Large intestine (tissue), 3 donors: ENCODE results near the gene PAM. TPM values are rescaled to one million over a fixed set of nuclear protein-coding genes. Genes with fewer than 3 reads are reported as not detected.

Experiments used
- DNase-seq, 2 donors: peaks; one replicate each; pipeline versions ENCODE4 v3.0.0 to v3.0.0-alpha.2; 2013
- H3K27ac ChIP-seq: one replicate; pipeline ENCODE4 v1.5.1; 2013; ENCODE audit warnings: low read length
- H3K27me3 ChIP-seq: 2 replicates; pipeline ENCODE4 v1.6.1; 2013; ENCODE audit warnings: low read length; ENCODE audit not compliant: control insufficient read depth, insufficient read depth
- H3K36me3 ChIP-seq: 2 replicates; pipeline ENCODE4 v1.6.1; 2013; ENCODE audit warnings: low read length; ENCODE audit not compliant: control insufficient read depth, insufficient read depth
- H3K4me1 ChIP-seq: one replicate; pipeline ENCODE4 v1.6.1; 2013; ENCODE audit warnings: low read length; ENCODE audit not compliant: control insufficient read depth, insufficient read depth
- H3K4me3 ChIP-seq: one replicate; pipeline ENCODE4 v1.5.1; 2013; ENCODE audit warnings: low read length
- H3K9me3 ChIP-seq: one replicate; pipeline ENCODE4 v1.6.1; 2013; ENCODE audit warnings: mild to moderate bottlenecking, low read depth, low read length, moderate library complexity; ENCODE audit not compliant: control insufficient read depth
- WGBS: methylation state at CpG from one replicate; pipeline ENCODE4 v1.1.5; 2013; ENCODE audit warnings: low lambda C conversion rate; ENCODE audit not compliant: insufficient coverage; 5-methylcytosine and 5-hydroxymethylcytosine counted together
- polyA plus RNA-seq: library from polyadenylated mRNA; unstranded; fragments of 120-200 nt; gene quantifications from one replicate; pipeline ENCODE4 v1.2.1, GENCODE V29; 2013

Gene PAM
- polyA plus RNA-seq, 1 donor: 174 TPM

DNA sequence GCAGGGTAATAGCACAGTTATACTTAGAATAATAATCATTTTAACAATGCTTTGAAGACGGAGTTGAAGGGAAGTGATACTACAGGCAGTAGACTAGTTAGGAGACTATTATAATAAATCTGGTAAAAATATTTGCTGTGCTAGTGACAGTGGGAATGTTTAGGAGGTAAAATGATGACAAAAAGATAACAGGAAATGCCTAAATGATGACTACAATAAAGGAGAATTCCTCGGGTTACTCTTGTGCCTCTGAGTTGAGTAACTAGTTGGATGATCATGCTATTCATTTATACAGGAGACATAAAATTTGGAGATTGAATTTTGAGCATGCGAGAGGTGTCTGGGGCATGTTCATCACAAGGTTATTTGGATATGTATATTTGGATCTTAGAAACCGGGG is 32.2 kb upstream of the PAM start:
- no peak overlapping the region for H3K27ac ChIP-seq
- 100% methylated on average over 1 of the region's 4 CpGs for WGBS
- no peaks in the 10 kb centered on the region for H3K9me3 ChIP-seq
- no peak for DNase-seq
- H3K27me3 ChIP-seq: no peaks in the 10 kb centered on the region
- no peak overlapping the region for H3K4me3 ChIP-seq
- H3K36me3 ChIP-seq: no peaks in the 10 kb centered on the region
- no peaks in the 10 kb centered on the region for H3K4me1 ChIP-seq

DNA sequence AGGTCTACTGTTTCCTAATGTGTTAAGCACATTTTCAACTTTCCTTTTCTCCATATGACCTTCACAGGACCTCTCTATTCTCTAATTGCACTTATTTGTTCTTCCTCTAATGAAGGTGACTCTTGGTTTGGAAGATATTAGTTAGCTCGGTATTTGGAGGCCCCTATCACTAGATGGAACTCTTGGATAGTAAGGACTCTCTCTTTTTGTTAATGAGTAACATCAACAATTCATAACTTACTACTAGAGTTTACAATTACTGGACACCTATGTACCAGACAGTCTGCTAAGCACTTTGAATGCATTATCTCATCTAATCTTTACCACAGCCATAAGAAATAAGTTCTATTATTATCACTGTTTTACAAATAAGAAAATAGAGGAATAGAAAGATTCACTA is 23.4 kb upstream of the PAM start:
- Histone ChIP-seq H3K27ac (no peak overlapping the region), H3K9me3 (no peaks in the 10 kb centered on the region), H3K4me3 (no peak overlapping the region), H3K27me3 (no peaks in the 10 kb centered on the region), H3K4me1 (no peaks in the 10 kb centered on the region), H3K36me3 (no peaks in the 10 kb centered on the region)
- DNase-seq: peak in 1 of 2 donors; percentile 26
- no CpG with 5 or more reads among the region's 1 CpG for whole genome bisulfite sequencing

DNA sequence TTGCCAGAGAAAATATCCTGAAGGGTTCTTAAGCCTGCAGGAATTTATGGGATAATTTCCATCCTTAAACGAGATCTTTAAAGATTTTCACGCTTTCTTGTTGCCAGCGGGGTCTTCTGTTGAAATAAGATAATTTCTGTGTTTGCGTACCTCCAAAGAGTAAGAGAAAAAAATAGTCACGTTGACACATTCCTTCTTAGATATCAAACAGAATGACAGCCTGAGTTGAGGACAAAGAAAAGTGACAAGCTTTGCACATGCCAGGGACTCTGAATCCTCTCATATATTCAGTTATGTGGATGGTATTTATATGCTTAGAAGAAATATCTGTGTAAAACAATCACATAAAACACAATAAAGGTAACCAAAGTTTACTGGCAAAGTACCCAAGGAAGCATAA is 21.6 kb upstream of the PAM start:
- Histone ChIP-seq H3K4me3 (no peak overlapping the region), H3K4me1 (no peaks in the 10 kb centered on the region), H3K27ac (no peak overlapping the region), H3K36me3 (no peaks in the 10 kb centered on the region), H3K27me3 (no peaks in the 10 kb centered on the region), H3K9me3 (no peaks in the 10 kb centered on the region)
- WGBS: 70% methylated on average over 2 of the region's 5 CpGs
- no peak for DNase-seq

DNA sequence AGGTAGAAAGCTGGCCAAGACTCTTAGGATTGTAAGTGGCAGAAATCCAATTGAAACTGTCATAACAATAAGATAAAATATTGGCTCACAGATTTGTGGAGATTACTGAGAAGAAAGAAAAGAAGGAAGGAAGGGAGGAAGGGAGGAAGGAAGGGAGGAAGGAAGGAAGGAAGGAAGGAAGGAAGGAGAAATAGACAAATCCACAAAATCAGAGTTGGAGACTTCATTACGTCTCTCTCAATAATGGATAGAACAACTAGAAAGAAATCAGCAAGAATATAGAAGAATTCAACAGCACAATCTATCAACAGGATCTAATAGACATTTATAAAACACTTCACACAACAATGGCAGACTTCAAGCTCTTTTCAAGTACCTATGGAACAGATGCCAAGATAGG is 17.9 kb upstream of the PAM start:
- no CpG with 5 or more reads among the region's 1 CpG for WGBS
- Histone ChIP-seq H3K27ac (no peak overlapping the region), H3K4me3 (no peak overlapping the region), H3K36me3 (no peaks in the 10 kb centered on the region), H3K27me3 (no peaks in the 10 kb centered on the region), H3K9me3 (no peaks in the 10 kb centered on the region), H3K4me1 (no peaks in the 10 kb centered on the region)
- no peak for DNase-seq

DNA sequence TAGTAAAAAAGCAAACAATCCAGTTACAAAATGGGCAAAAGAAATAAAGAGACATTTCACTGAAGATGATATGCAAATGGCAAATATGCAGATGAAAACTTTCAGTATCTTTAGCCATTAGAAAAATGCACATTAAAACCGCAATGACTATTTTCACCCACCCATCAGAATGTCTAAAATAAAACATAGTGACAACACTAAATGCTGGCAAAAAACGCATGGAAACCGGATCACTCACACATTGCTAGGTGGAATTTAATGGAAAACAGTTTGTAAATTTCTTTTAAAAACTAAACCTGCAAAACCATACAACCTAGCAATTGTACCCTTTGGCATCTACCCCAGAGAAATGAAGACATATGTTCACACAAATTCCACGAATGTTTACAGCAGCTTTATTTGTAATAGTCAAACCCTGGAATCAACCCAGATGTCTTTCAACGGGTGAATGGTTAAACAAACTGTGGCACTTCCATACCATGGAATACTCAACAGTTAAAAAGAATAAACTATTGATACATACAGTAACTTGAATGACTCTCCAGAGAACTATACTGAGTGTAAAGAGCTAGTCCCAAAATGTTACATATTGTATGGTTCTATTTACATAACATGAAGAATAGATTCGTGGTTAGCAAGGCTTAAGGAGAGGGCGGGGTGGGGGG is 17.2 kb upstream of the PAM start:
- Histone ChIP-seq H3K36me3 (no peaks in the 10 kb centered on the region), H3K27me3 (no peaks in the 10 kb centered on the region), H3K9me3 (no peaks in the 10 kb centered on the region), H3K27ac (no peak overlapping the region), H3K4me3 (no peak overlapping the region), H3K4me1 (no peaks in the 10 kb centered on the region)
- no peak for DNase-seq
- 100% methylated on average over 1 of the region's 7 CpGs for WGBS

DNA sequence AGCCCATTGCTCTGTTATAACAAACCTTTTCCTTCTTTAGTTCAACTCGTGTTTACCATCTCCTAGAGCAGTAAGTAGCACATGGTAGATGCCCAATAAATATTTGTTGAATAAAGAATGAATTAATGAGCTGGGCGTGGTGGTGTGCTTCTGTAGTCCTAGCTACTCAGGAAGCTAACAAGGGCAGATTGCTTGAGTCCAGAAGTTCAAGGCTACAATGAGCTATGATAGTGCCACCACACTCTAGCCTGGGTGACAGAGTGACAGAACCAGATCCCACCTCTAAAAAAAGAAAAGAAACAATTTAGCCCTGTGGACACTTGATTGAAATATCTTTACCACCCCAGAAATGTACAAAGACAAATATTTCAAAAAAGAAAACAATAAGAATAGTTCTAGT is 14.6 kb upstream of the PAM start:
- Histone ChIP-seq H3K36me3 (no peaks in the 10 kb centered on the region), H3K4me1 (no peaks in the 10 kb centered on the region), H3K27me3 (no peaks in the 10 kb centered on the region), H3K9me3 (no peaks in the 10 kb centered on the region), H3K4me3 (no peak overlapping the region), H3K27ac (no peak overlapping the region)
- WGBS: no CpG with 5 or more reads among the region's 2 CpGs
- peak in 1 of 2 donors; percentile 44 for DNase-seq

DNA sequence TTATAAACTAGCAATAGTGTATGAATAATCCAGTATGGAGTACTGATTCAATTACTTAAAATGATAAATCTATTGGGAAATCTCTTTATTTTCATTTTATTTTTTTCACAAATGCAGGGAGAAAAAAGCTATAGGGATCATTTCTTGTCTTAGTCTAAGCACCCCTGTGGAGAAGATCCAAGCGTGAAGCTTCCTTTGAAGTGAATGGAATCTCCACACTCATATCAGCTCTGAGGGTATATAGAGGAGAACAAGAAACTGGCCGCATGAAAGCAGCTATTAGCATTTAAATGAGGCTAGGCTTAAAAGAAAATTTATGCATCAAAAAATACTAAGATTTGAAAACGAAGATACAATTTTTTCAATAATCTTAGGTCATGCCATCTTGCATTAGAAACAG is 12.9 kb upstream of the PAM start:
- Histone ChIP-seq H3K27ac (no peak overlapping the region), H3K36me3 (no peaks in the 10 kb centered on the region), H3K27me3 (no peaks in the 10 kb centered on the region), H3K9me3 (no peaks in the 10 kb centered on the region), H3K4me3 (no peak overlapping the region), H3K4me1 (no peaks in the 10 kb centered on the region)
- DNase-seq: no peak
- WGBS: 90% methylated on average over 2 of the region's 3 CpGs

DNA sequence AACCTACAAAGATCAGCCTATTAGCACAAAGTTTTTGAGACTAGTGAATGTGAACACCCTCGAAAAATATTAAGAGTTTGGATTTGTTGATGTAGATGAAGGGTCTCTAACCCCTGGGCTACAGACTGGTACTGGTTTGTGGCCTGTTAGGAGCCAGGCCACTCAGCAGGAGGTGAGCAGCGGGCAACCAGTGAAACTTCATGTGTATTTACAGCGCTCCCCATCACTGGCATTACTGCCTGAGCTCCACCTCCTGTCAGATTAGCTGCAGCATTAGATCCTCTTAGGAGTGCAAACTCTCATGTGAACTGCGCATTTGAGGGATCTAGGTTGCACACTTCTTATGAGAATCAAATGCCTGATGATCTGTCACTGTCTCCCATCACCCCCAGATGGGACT is 11.2 kb upstream of the PAM start:
- Histone ChIP-seq H3K9me3 (no peaks in the 10 kb centered on the region), H3K27ac (no peak overlapping the region), H3K27me3 (no peaks in the 10 kb centered on the region), H3K4me3 (no peak overlapping the region), H3K36me3 (no peaks in the 10 kb centered on the region), H3K4me1 (no peaks in the 10 kb centered on the region)
- DNase-seq: no peak
- no CpG with 5 or more reads among the region's 4 CpGs for WGBS

DNA sequence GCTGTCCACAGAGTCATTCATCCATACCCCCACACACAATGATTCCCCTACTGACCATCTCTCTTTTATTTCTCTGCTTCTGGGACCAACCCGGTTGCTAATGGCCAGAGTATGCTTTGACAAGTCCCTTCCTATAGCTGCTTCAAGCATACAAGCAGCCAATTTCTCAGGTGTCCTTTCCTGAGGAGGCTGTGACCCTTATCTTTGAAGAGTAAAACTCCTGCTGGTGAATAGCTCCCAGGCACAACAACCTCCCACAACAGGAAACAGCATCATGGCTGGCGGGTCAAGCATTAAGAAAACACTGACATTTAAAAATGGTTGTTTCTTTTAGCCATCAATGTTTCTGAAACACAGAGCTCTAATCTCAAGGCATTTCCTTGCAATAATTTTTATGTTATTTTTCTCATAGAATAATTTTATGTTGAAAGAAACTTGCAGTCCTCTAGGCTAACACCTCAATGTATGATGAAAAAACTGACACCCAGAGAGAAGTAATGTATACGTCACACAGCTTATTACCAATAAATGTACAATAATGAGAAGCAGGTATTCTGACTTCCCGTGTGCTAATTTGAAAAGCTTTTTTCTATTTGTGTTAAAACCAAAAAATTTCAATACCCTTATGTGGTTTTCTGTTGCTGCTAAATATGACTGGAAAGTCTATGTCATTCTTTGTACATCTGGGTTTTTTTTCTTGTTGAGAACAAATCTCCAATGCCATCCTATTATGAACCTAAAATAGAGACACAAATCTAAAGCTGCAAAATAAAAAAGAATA is 7.5 kb upstream of the PAM start:
- Histone ChIP-seq H3K4me3 (no peak overlapping the region), H3K27me3 (no peaks in the 10 kb centered on the region), H3K36me3 (no peaks in the 10 kb centered on the region), H3K9me3 (no peaks in the 10 kb centered on the region), H3K4me1 (no peaks in the 10 kb centered on the region), H3K27ac (no peak overlapping the region)
- no peak for DNase-seq
- 83% methylated on average over 1 of the region's 4 CpGs for WGBS

DNA sequence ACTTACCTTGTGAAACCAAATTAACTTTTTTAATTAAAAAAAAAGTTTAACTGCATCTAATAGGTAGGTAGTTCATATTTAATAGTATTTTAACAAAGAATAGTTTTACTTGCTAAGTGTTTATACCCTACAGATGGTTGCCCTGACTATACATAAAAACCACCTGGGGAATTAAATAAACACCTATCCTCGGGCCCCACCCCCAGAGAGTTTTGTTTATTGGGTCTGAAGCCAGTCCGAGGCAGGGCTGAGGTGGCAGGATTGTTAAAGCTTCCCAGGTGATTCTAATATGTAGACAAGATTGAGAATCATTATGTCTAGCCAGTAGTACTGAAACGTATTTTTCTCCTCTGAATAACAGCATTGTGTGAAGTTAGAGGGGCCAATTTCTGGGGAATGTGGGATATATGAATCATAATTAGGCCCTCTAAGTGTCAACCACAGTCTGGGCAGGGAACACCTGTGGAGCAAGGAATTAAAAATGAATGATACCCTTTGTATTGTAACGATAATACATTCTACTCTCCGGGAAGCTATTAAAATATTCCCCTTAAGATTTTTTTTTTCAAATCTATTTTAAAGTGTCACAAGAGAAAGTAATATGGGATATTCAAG is 5.6 kb upstream of the PAM start:
- H3K4me3 ChIP-seq: no peak overlapping the region
- H3K36me3 ChIP-seq: no peaks in the 10 kb centered on the region
- peaks cover 12% of the 10 kb centered on the region for H3K27me3 ChIP-seq

More for the DNA sequence above, 5.6 kb upstream of the PAM start:
- WGBS: 100% methylated on average over 2 of the region's 5 CpGs
- no peak for DNase-seq
- Histone ChIP-seq H3K27ac (no peak overlapping the region), H3K4me1 (peaks cover 7% of the 10 kb centered on the region), H3K9me3 (no peaks in the 10 kb centered on the region)
